HG02981 (cell line): ENCODE results near the gene TMEM52.

Experiments
- ATAC-seq: cut with Tn5 transposase; IDR thresholded peaks from one replicate; pipeline ENCODE4 v1.9.1; 2021; ENCODE audit warnings: mild to moderate bottlenecking, moderate library complexity; ENCODE audit not compliant: unreplicated experiment

TMEM52 gene

GRCh38 chr1:1916851-1917251 lies 2.2 kb downstream of the TMEM52 start:
- no peak for ATAC-seq

DNA sequence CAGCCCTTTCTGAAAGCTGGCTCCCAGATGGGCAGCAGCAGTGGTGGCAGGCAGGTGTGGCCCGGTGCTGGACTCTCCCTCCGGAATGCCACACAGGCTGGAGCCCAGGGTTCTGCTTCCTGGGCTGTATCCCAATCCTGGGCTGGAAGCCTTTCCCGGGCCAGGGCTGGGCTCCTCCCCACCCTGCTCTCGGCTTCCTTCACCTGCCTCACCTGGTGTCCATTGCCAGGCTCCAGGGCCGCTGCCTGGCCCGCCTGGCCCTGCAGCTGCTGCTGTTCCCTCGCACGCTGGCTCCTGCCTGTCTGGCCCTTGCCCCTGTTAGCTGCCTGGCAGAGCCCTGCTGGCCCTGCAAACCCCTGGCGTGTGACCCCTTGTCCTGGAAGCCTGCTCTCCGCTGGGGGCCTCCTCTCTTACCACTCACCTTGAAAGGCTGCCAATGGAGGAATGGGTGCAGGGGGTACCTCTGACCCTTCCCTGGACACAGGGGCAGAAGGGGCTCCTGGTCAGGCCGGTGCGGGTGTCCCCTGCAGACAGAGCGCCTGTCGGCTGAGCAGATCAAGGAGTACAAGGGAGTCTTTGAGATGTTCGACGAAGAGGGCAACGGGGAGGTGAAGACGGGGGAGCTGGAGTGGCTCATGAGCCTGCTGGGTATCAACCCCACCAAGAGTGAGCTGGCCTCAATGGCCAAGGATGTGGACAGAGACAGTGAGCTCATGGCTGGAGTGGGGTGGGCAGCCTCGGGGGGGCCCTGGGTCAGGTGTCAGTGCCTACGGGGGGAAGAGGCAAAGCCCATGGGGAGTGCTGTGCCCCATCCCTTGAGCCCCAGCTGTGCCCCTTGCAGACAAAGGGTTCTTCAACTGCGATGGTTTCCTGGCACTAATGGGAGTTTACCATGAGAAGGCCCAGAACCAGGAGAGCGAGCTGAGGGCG lies 2.9 kb downstream of the TMEM52 start:
- ATAC-seq = no peak

- no peak for ATAC-seq
Measured at GRCh38 chr1:1914971-1915692, 3.9 kb downstream of the TMEM52 start, which contains the start of gene CALML6. TSS of gene CALML6 (plus strand) at chr1:1915260. CDS start at chr1:1915281, 21 bp downstream.

DNA sequence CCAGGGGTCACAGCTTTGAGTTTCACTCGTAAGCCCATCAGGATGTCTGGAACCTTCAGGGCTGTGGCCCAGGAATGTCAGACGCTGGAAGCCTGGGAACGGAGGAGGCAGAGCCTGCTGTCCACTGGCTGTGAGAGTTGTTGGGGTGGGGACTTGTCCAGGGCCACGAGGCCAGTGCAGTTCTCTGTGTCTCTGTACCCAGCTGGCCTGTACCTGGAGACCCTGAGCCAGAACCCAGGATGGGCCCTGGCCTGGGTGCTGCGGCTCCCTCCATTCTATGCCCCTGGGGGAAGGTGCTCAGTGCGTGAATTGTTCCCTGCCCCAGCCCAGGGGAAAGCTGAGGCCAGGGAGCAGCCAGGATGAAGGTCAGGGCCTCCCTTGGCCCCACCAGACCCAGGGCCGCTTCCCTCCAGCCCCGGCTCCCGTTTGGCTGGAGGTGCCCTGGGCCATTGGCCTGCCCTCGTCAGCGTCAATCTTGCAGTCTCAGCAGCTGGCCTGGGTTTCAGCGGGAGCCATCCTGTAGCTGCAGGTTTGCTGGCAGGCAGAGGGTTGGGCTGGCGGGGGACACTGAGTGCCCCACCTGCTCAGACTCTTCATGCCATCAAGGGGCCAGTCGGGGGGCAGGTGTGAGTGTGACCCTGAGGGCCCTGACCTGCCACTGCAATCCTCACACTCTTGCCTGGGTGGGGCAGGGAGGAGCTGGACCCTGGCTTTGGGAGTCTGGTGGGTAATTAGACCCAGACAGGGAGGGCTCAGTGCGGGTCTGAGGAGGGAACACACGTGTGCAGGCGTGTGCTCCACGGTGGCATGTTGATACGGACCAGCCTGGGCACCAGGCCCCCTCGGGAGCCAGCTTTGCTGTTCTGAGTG lies 4.7 kb downstream of the TMEM52 start:
- no peak for ATAC-seq

DNA sequence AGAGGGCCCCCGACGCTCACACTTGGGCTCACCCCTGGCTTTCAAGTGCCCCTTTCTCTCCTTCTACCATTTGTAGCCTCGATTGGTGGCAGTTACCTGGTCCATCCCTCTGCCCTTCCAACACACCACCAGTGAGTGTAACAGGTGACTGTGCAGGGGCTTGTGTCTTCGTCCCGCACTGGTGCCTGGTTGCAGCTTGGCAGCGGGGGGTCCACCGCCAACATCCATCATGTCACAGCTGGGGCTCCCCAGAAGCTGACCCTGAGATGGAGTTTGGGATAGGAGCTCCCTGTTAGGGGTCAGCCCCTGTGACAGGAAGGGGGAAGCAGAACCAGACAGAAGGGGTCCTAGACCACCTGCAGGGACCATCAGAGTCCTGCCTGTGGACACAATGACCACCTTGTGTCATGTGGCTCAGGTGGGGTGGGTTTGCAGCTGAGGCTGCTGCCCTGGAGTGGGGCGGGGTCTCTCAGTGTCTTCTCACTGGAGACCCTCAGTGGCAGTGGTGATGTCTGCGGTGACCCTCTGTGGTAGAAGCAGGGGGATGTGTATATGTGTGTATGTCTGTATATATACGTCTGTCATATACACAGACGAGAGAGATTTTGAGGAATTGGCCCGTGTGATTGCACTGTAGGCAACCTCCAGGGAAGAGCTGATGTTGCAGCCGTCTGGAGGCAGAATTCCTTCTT lies 7.6 kb downstream of the TMEM52 start:
- no peak for ATAC-seq

- ATAC-seq = no peak
Measured at GRCh38 chr1:1910651-1911331, 8.3 kb downstream of the TMEM52 start.

DNA sequence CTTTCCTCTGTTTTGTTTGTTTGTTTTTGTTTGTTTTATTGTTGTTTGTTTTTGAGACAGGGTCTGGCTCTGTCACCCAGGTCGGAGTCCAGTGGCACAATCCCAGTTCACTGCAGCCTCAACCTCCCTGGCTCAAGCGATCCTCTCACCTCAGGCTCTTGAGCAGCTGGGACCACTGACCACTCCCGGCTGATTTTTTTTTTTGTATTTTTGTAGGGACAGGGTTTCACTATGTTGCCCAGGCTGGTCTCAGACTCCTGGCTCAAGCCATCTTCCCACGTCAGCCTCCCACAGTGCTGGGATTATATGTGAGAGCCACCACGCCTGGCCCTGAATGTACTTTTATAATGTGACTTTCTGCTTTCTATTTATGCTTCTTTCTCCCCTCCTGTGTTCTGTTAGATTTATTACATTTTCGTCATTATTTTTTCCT lies 9.0 kb downstream of the TMEM52 start:
- ATAC-seq = no peak

- no peak for ATAC-seq
Measured at GRCh38 chr1:1908506-1908791, 10.6 kb downstream of the TMEM52 start.

- ATAC-seq = no peak
Measured at GRCh38 chr1:1907098-1907736, 11.9 kb downstream of the TMEM52 start.

- no peak for ATAC-seq
Measured at GRCh38 chr1:1906185-1907097, 12.6 kb downstream of the TMEM52 start.

GRCh38 chr1:1903224-1903623 lies 15.9 kb downstream of the TMEM52 start:
- no peak for ATAC-seq

GRCh38 chr1:1901641-1902294 lies 17.3 kb downstream of the TMEM52 start:
- ATAC-seq = no peak

DNA sequence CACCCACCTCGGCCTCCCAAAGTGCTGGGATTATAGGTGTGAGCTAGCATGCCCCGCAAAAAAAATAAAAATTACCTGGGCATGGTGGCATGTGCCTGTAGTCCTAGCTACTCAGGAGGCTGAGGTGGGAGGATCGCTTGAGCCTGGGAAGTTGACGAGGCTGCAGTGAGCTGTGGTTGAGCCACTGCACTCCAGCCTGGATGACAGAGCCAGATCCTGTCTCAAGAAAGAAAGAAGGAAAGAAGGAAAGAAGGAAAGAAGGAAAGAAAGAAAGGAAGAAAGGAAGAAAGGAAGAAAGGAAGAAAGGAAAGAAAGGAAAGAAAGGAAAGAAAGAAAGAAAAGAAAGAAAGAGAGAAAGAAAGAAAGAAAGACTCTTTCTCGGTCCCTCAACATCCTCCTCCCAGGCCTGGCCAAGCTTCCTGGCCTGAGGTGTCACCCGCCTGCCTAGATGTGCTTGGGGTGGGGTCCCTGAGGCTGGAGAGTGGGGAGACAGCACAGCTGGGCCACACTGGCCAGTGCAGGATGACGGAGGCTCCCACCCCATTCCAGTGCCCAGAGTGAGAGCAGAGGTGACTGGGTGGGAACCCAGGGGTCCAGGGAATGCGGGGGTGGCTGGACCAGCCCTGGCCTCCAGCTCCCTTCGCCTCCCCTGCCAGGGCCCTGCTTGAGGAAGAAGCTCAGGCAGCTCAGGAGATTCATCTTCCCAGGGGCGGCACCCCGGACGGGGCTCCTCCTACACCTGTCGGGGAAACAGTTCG lies 18.0 kb downstream of the TMEM52 start:
- ATAC-seq = no peak

- no peak for ATAC-seq
Measured at GRCh38 chr1:1899967-1900327, 19.1 kb downstream of the TMEM52 start.

DNA sequence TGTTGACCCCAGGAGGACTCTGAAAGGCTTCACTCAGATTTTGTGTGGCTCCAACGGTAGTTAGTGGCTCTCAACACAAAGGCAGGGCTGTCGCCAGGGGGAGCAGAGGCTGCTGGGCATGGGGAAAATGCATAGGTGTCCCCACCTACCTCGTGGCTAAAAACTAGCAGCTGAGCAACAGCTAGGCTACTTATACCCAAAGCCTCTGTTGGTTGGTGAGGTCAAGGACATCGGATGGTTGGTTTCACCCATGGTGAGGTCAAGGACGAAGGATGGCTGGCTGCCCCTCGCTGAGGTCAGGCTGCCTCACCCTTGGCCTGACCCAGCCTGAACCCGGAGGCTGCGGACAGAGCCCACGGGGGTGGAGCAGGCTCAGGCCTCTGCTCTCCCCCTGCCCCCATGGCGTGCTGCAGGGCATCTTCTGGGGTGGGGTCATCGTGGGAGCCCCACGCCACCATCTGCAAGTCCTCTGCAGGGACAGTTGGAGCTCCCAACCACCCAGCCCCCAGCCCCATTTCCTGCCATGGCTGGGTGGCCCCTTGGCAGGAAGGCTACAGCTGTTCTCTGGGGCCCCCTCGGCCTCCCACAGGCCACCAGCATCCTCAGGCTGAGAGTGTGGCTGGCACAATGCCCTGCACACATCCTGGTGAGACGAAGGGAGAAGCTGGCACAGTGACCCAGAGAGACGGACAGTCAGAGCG lies 19.7 kb downstream of the TMEM52 start:
- ATAC-seq = no peak

DNA sequence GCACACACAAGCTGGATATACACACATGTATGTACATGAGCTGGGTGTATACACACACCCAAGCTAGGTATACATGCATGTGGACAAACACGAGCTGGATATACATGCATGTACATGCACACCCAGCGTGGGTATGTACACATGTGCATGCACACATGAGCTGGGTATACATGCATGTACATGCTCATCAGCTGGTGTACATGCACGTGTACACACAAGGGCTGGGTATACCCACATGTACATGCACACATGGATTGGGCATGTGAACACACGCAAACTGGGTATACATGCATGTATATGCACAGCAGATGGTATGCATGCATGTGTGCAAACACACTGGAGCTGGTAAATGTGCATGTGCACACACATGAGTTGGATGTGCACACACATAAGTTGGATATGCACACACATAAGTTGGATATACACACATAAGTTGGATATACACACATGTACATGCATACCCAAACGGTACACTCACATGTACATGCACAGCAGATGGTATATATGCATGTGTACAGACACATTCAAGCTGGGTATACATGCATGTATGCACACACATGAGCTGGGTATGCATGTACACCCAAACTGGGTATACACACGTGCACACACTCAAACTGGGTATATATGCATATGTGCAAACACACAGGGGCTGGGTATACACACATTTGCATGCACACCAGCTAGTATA lies 20.7 kb downstream of the TMEM52 start:
- no peak for ATAC-seq
